DOHH2 (cell line): ENCODE measurements around the gene CAPN2.

ENCODE experiments used
- H3F3A ChIP-seq: fragments of 200-600 bp; sonication (generic), shearing (Covaris generic); 2 replicates; pipeline ENCODE4 v1.6.0; 2016; ENCODE audit warnings: antibody characterized with exemption, mild to moderate bottlenecking; ENCODE audit not compliant: control insufficient read depth, insufficient read depth
- H3K27ac ChIP-seq: fragments of 200-600 bp; sonication (generic); 2 replicates; pipeline ENCODE4 v1.5.1; 2014; ENCODE audit warnings: low read depth, mild to moderate bottlenecking, low read length, moderate library complexity
- H3K27me3 ChIP-seq: fragments of 200-600 bp; sonication (generic); 2 replicates; pipeline ENCODE4 v1.6.1; 2014; ENCODE audit warnings: mild to moderate bottlenecking, low read length, mixed read lengths; ENCODE audit not compliant: control insufficient read depth
- H3K36me3 ChIP-seq: fragments of 200-600 bp; sonication (generic); 2 replicates; pipeline ENCODE4 v1.6.1; 2014; ENCODE audit warnings: mild to moderate bottlenecking, low read length, moderate library complexity, mixed read lengths; ENCODE audit not compliant: control insufficient read depth
- H3K4me1 ChIP-seq: fragments of 200-600 bp; sonication (generic); 2 replicates; pipeline ENCODE4 v1.6.1; 2014; ENCODE audit warnings: mild to moderate bottlenecking, low read length, mixed read lengths; ENCODE audit not compliant: control insufficient read depth
- H3K4me2 ChIP-seq: fragments of 200-600 bp; sonication (generic); 2 replicates; pipeline ENCODE4 v1.6.0; 2014; ENCODE audit warnings: mild to moderate bottlenecking, low read length, moderate library complexity
- H3K4me3 ChIP-seq: fragments of 200-600 bp; sonication (generic); 2 replicates; pipeline ENCODE4 v1.5.1; 2014; ENCODE audit warnings: mild to moderate bottlenecking, low read length, mixed read lengths
- H3K79me2 ChIP-seq: fragments of 200-600 bp; sonication (generic); 2 replicates; pipeline ENCODE4 v1.6.1; 2014; ENCODE audit warnings: mild to moderate bottlenecking, low read length, mixed read lengths; ENCODE audit not compliant: control insufficient read depth
- H3K9me2 ChIP-seq: fragments of 200-600 bp; sonication (generic); replicated peaks from 2 replicates; pipeline ENCODE4 v1.6.1; 2014; ENCODE audit warnings: mild to moderate bottlenecking, low read length, mixed read lengths; ENCODE audit not compliant: control insufficient read depth
- H3K9me3 ChIP-seq: fragments of 200-600 bp; sonication (generic); 2 replicates; pipeline ENCODE4 v1.6.1; 2014; ENCODE audit warnings: antibody characterized with exemption, low read length, mixed read lengths; ENCODE audit not compliant: control insufficient read depth, insufficient read depth
- H4K20me1 ChIP-seq: fragments of 200-600 bp; sonication (generic); 2 replicates; pipeline ENCODE4 v1.6.0; 2014; ENCODE audit warnings: low read depth, mild to moderate bottlenecking, antibody characterized with exemption, low read length, moderate library complexity; ENCODE audit not compliant: control insufficient read depth, insufficient read depth
- CTCF ChIP-seq: fragments of 200-600 bp; sonication (generic); IDR thresholded peaks from one replicate; pipeline ENCODE4 v1.5.1; 2014; ENCODE audit warnings: antibody characterized with exemption, mild to moderate bottlenecking, low read depth, low read length; ENCODE audit not compliant: poor library complexity, severe bottlenecking
- EZH2phosphoT487 ChIP-seq: fragments of 200-600 bp; sonication (generic); IDR thresholded peaks from 2 replicates; pipeline ENCODE4 v1.6.1; 2017; ENCODE audit warnings: borderline replicate concordance, mild to moderate bottlenecking, antibody characterized with exemption, low read length, moderate library complexity, mixed read lengths

The CAPN2 gene

GRCh38 chr1:223771469-223771813 is 59.1 kb downstream of the CAPN2 start:
- no peak overlapping the region for H3K4me3 ChIP-seq
- no peaks in the 10 kb centered on the region for H3K79me2 ChIP-seq
- no peaks in the 10 kb centered on the region for H3K9me3 ChIP-seq
- H3K4me2 ChIP-seq = no peak overlapping the region
- no peaks in the 10 kb centered on the region for H3K27me3 ChIP-seq
- no peak for TF ChIP-seq EZH2phosphoT487
- TF ChIP-seq CTCF = no peak
- H3K4me1 ChIP-seq = peaks cover 4% of the 10 kb centered on the region; the same call in 1 of the 2 replicates
- no peaks in the 10 kb centered on the region for H3K9me2 ChIP-seq
- no peaks in the 10 kb centered on the region for H4K20me1 ChIP-seq
- peaks cover 5% of the 10 kb centered on the region; the same call in 1 of the 2 replicates for H3K36me3 ChIP-seq
- no peak overlapping the region for H3K27ac ChIP-seq
- no peaks in the 10 kb centered on the region for H3F3A ChIP-seq

- no peaks in the 10 kb centered on the region for H3F3A ChIP-seq
- no peak overlapping the region for H3K4me3 ChIP-seq
- TF ChIP-seq CTCF (no peak), EZH2phosphoT487 (no peak)
- peaks cover 4% of the 10 kb centered on the region; the same call in 1 of the 2 replicates for H3K4me1 ChIP-seq
- no peaks in the 10 kb centered on the region for H3K27me3 ChIP-seq
- no peak overlapping the region for H3K4me2 ChIP-seq
- H4K20me1 ChIP-seq = no peaks in the 10 kb centered on the region
- no peak overlapping the region for H3K27ac ChIP-seq
- no peaks in the 10 kb centered on the region for H3K9me2 ChIP-seq
- H3K79me2 ChIP-seq = no peaks in the 10 kb centered on the region
- peaks cover 5% of the 10 kb centered on the region; the same call in 1 of the 2 replicates for H3K36me3 ChIP-seq
- H3K9me3 ChIP-seq = no peaks in the 10 kb centered on the region
Observed at GRCh38 chr1:223771814-223772770, 59.8 kb downstream of the CAPN2 start.

- TF ChIP-seq CTCF = no peak
- no peak for TF ChIP-seq EZH2phosphoT487
- Histone ChIP-seq H3K9me2 (no peaks in the 10 kb centered on the region), H3K79me2 (no peaks in the 10 kb centered on the region), H3K4me1 (peaks cover 4% of the 10 kb centered on the region; the same call in 1 of the 2 replicates), H4K20me1 (no peaks in the 10 kb centered on the region), H3K9me3 (no peaks in the 10 kb centered on the region), H3K27ac (no peak overlapping the region), H3K27me3 (no peaks in the 10 kb centered on the region), H3K36me3 (peaks cover 7% of the 10 kb centered on the region; the same call in 1 of the 2 replicates), H3F3A (no peaks in the 10 kb centered on the region), H3K4me3 (no peak overlapping the region), H3K4me2 (no peak overlapping the region)
Observed at GRCh38 chr1:223772771-223773160, 60.4 kb downstream of the CAPN2 start.
